ENCODE data around the gene SELENOP.
"Not testable (repeated sequence)": the region's sequence is repeated elsewhere in the genome, so short reads cannot be mapped to it uniquely, and the experiment has no call there.

The SELENOP gene

GRCh38 chr5:42825422-42826148, 13.9 kb upstream of the SELENOP start:
- DNase-seq, result no peak

GRCh38 chr5:42824347-42824976, 12.8 kb upstream of the SELENOP start:
- DNase-seq, result no peak

- no peak for DNase-seq
Observed at GRCh38 chr5:42822548-42822947, 10.9 kb upstream of the SELENOP start.

GRCh38 chr5:42819745-42820144, 8.1 kb upstream of the SELENOP start:
- no peak for DNase-seq

GRCh38 chr5:42816546-42816945, 4.9 kb upstream of the SELENOP start:
- DNase-seq, result not testable (repeated sequence)

- no peak for DNase-seq
Observed at GRCh38 chr5:42813533-42813932, 1.8 kb upstream of the SELENOP start.

- DNase-seq, result no peak
Observed at GRCh38 chr5:42812620-42813019, 928 bp upstream of the SELENOP start.

GRCh38 chr5:42810834-42811590, 680 bp downstream of the SELENOP start:
- DNase-seq, result no peak

- no peak for DNase-seq
Observed at GRCh38 chr5:42808888-42809611, 2.6 kb downstream of the SELENOP start.

- no peak for DNase-seq
Observed at GRCh38 chr5:42807722-42808447, 3.8 kb downstream of the SELENOP start.

- DNase-seq, result no peak
Observed at GRCh38 chr5:42806701-42807262, 4.9 kb downstream of the SELENOP start.

GRCh38 chr5:42806004-42806700, 5.5 kb downstream of the SELENOP start:
- DNase-seq, result no peak

- no peak for DNase-seq
Observed at GRCh38 chr5:42804717-42805339, 6.9 kb downstream of the SELENOP start.

- DNase-seq, result no peak
Observed at GRCh38 chr5:42801516-42802166, 10.1 kb downstream of the SELENOP start.

- no peak for DNase-seq
Observed at GRCh38 chr5:42800748-42801330, 10.9 kb downstream of the SELENOP start.

- DNase-seq, result no peak
Observed at GRCh38 chr5:42799668-42800114, 12.0 kb downstream of the SELENOP start.

- DNase-seq, result no peak
Observed at GRCh38 chr5:42799241-42799608, 12.5 kb downstream of the SELENOP start.

GRCh38 chr5:42798284-42799240, 13.1 kb downstream of the SELENOP start:
- DNase-seq, result no peak

GRCh38 chr5:42791151-42791550, 20.5 kb downstream of the SELENOP start:
- DNase-seq, result no peak

Data from stimulated activated CD8-positive, alpha-beta memory T cell treated with anti-CD3 and anti-CD28 coated beads, Interleukin-4, amount 100 ng/mL, for 48 hours (primary cell).